Stimulated activated naive B cell treated with anti-CD40 and anti-IgM and Interleukin-4, amounts not matched to agents 10 μg/mL and 1 μg/mL and 100 μg/mL, for 72 hours (primary cell): ENCODE results near the gene TMEM183A.
"Not testable (repeated sequence)": the region's sequence is repeated elsewhere in the genome, so short reads cannot be mapped to it uniquely, and the experiment has no call there.

ENCODE experiments used
- ATAC-seq, 2 donors: fragments of 150-1000 bp; cut with Tn5 transposase; replicated peaks; 2 replicates each; pipeline ENCODE4 v1.10.0; 2021; ENCODE audit warnings: moderate library complexity in 1 of 2
- DNase-seq: peaks from one replicate; pipeline ENCODE4 v3.0.0; 2021
- H3K27ac Mint-ChIP-seq: one replicate; pipeline ENCODE4 v1.8.0; 2022; ENCODE audit warnings: mild to moderate bottlenecking, mixed read lengths
- H3K27me3 Mint-ChIP-seq, 2 donors: one replicate each; pipeline ENCODE4 v1.8.0; 2022; ENCODE audit warnings: mixed read lengths in 2 of 2
- H3K36me3 Mint-ChIP-seq, 2 donors: one replicate each; pipeline ENCODE4 v1.8.0; 2022; ENCODE audit warnings: mixed read lengths in 2 of 2, mild to moderate bottlenecking in 1 of 2
- H3K4me1 Mint-ChIP-seq, 2 donors: one replicate each; pipeline ENCODE4 v1.8.0; 2022; ENCODE audit warnings: mixed read lengths in 2 of 2, mild to moderate bottlenecking in 1 of 2
- H3K4me3 Mint-ChIP-seq, 2 donors: one replicate each; pipeline ENCODE4 v1.8.0; 2022; ENCODE audit warnings: mild to moderate bottlenecking in 2 of 2, mixed read lengths in 2 of 2, moderate library complexity in 1 of 2
- H3K9me3 Mint-ChIP-seq, 2 donors: one replicate each; pipeline ENCODE4 v1.8.0; 2022; ENCODE audit warnings: mixed read lengths in 2 of 2, mild to moderate bottlenecking in 1 of 2

Gene TMEM183A

DNA sequence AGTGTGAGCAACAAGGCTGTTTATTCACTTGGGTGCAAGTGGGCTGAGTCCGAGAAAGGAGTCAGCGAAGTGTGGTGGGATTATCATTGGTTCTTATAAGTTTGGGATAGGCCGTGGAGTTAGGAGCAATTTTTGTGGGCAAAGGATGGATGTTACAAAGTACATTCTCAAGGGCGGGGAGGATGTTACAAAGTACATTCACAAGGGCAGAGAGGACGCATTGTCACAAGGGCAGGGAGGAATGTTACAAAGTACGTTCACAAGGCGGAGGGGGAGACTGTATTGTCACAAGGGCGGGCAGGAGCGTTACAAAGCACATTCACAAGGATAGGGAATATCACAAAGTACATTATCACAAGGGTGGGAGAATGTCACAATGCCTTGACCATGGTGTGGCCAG is 5.2 kb upstream of the TMEM183A start:
- Mint-ChIP-seq H3K4me3 (no peak overlapping the region), H3K4me1 (peaks cover 15 to 32% of the 10 kb centered on the region in 2 donors), H3K27ac (no peak overlapping the region), H3K9me3 (peaks cover 0 to 5% of the 10 kb centered on the region in 2 donors), H3K27me3 (no peaks in the 10 kb centered on the region), H3K36me3 (peaks cover 0 to 7% of the 10 kb centered on the region in 2 donors)
- ATAC-seq = no peak
- DNase-seq = no peak

- no peak for DNase-seq
- no peak for ATAC-seq
- H3K9me3 Mint-ChIP-seq = peaks cover 0 to 5% of the 10 kb centered on the region in 2 donors
- H3K4me1 Mint-ChIP-seq = peaks cover 15 to 36% of the 10 kb centered on the region in 2 donors
- no peaks in the 10 kb centered on the region for H3K27me3 Mint-ChIP-seq
- H3K27ac Mint-ChIP-seq = no peak overlapping the region
- no peak overlapping the region for H3K4me3 Mint-ChIP-seq
- peaks cover 0 to 10% of the 10 kb centered on the region in 2 donors for H3K36me3 Mint-ChIP-seq
These were observed 4.2 kb upstream of the TMEM183A start for GRCh38 chr1:203002951-203003350.

- Mint-ChIP-seq H3K4me1 (peaks cover 15 to 32% of the 10 kb centered on the region in 2 donors), H3K27ac (peak overlapping the region; percentile 97), H3K36me3 (peaks cover 10 to 18% of the 10 kb centered on the region in 2 donors), H3K4me3 (peak overlapping the region; percentile 83 to 88)
- H3K9me3 Mint-ChIP-seq, DNase-seq, H3K27me3 Mint-ChIP-seq, ATAC-seq: not testable (repeated sequence)
These were observed 1.6 kb upstream of the TMEM183A start for GRCh38 chr1:203005395-203006142.

DNA sequence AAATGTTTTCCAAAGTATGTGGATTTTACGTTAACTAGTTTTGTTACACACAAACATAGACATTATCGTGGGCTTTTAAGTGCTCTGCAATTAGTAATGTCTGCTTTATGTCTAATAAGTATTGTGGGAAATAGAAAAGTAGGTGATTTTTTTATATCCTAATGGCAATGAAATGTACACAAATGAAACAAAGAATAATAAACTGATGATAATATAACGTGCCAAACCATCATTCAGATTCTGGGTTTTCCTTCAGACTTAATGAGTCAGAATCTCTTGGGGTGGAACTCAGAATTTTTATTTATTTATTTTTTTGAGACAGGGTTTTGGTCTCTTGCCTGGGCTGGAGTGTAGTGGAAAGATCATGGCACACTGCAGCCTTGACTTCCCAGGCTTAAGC is 2.0 kb downstream of the TMEM183A start:
- ATAC-seq (no peak), DNase-seq (no peak)
- H3K9me3 Mint-ChIP-seq = peaks cover 5 to 9% of the 10 kb centered on the region in 2 donors
- no peak overlapping the region for H3K27ac Mint-ChIP-seq
- no peaks in the 10 kb centered on the region for H3K27me3 Mint-ChIP-seq
- H3K36me3 Mint-ChIP-seq = peaks cover 30 to 44% of the 10 kb centered on the region in 2 donors
- H3K4me1 Mint-ChIP-seq = peaks cover 25 to 48% of the 10 kb centered on the region in 2 donors
- no peak overlapping the region for H3K4me3 Mint-ChIP-seq

GRCh38 chr1:203011582-203011981 is 4.4 kb downstream of the TMEM183A start:
- DNase-seq = no peak
- H3K4me3 Mint-ChIP-seq = no peak overlapping the region
- H3K36me3 Mint-ChIP-seq = peaks cover 38 to 51% of the 10 kb centered on the region in 2 donors
- H3K4me1 Mint-ChIP-seq = peaks cover 19 to 34% of the 10 kb centered on the region in 2 donors
- H3K27me3 Mint-ChIP-seq = no peaks in the 10 kb centered on the region
- no peak overlapping the region for H3K27ac Mint-ChIP-seq
- no peak for ATAC-seq
- H3K9me3 Mint-ChIP-seq = peaks cover 3 to 5% of the 10 kb centered on the region in 2 donors

DNA sequence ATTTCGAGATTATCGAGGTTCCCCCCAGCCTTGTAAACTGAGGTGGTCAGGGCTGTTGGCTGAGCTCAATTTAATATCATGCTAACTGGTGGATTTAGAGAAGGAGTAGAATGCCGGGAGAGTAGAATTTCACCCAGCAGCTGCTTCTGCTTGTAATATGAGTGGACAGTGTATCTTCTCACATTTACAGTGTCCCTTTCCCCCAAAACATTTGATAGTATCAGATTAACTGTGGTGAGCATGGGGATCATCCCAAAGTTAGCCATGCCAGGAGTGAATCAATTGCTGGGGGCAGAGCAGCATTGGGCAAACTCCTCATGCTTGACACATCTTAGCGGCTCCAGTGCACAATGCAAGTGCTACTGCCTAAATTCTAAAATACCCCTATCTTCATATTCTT is 9.9 kb downstream of the TMEM183A start:
- DNase-seq (no peak), ATAC-seq (no peak)
- H3K4me3 Mint-ChIP-seq = no peak overlapping the region
- H3K27me3 Mint-ChIP-seq = no peaks in the 10 kb centered on the region
- no peak overlapping the region for H3K27ac Mint-ChIP-seq
- peaks cover 36 to 72% of the 10 kb centered on the region in 2 donors for H3K36me3 Mint-ChIP-seq
- H3K9me3 Mint-ChIP-seq = peaks cover 3 to 5% of the 10 kb centered on the region in 2 donors
- H3K4me1 Mint-ChIP-seq = peaks cover 6 to 12% of the 10 kb centered on the region in 2 donors

DNA sequence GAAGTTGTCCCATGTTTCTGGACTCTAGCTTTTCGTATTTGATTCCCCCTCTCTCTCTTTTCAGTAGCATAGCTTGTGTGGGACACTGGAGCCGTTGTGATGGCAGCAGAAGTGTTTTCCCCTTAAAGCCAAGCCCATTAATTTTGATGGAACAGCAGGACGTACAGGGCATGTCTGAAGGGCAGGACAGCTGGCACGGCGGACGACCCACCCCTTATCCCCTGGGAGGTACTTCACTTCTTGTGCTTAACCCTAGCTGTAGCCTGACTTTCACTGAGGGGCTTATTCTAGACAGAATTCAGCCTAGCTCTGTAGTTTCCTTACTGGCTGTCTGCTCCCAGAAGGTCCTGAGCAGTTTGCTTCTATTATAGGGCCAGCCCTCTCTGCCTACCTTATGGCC is 10.5 kb downstream of the TMEM183A start:
- ATAC-seq (no peak), DNase-seq (no peak)
- H3K4me3 Mint-ChIP-seq = no peak overlapping the region
- no peaks in the 10 kb centered on the region for H3K27me3 Mint-ChIP-seq
- H3K9me3 Mint-ChIP-seq = peaks cover 3 to 5% of the 10 kb centered on the region in 2 donors
- peaks cover 6 to 8% of the 10 kb centered on the region in 2 donors for H3K4me1 Mint-ChIP-seq
- H3K36me3 Mint-ChIP-seq = peaks cover 35 to 67% of the 10 kb centered on the region in 2 donors
- no peak overlapping the region for H3K27ac Mint-ChIP-seq

- not testable (repeated sequence) for H3K4me3 Mint-ChIP-seq, ATAC-seq, H3K27ac Mint-ChIP-seq, H3K27me3 Mint-ChIP-seq, H3K4me1 Mint-ChIP-seq, H3K9me3 Mint-ChIP-seq, DNase-seq
- H3K36me3 Mint-ChIP-seq = peaks cover 25 to 51% of the 10 kb centered on the region in 2 donors
These were observed 15.7 kb downstream of the TMEM183A start for GRCh38 chr1:203022855-203023254.

- H3K27ac Mint-ChIP-seq = peak overlapping the region; percentile 78
- no peak for DNase-seq
These were observed 18.5 kb downstream of the TMEM183A start for GRCh38 chr1:203025686-203026030.

GRCh38 chr1:203026031-203026665 is 19.0 kb downstream of the TMEM183A start, which contains the start of gene PPFIA4:
TSS of gene PPFIA4 (plus strand) at chr1:203026491. CDS start at chr1:203039009, 12,518 bp downstream.
- peak; percentile 92 to 95 for ATAC-seq
- Mint-ChIP-seq H3K27ac (peak within 1 kb of the TSS; percentile 78), H3K27me3 (peaks cover 4 to 10% of the 10 kb centered on the region in 2 donors), H3K36me3 (peaks cover 17 to 25% of the 10 kb centered on the region in 2 donors), H3K4me3 (peak within 1 kb of the TSS; percentile 70 to 72), H3K9me3 (peaks cover 3 to 8% of the 10 kb centered on the region in 2 donors), H3K4me1 (peaks cover 4 to 5% of the 10 kb centered on the region in 2 donors)
- peak; percentile 84 for DNase-seq

More at GRCh38 chr1:203025686-203026030, 18.5 kb downstream of the TMEM183A start:
- H3K27me3 Mint-ChIP-seq = peaks cover 4 to 10% of the 10 kb centered on the region in 2 donors
- H3K4me3 Mint-ChIP-seq = peak overlapping the region; percentile 70 to 72
- no peak for ATAC-seq
- peaks cover 19 to 30% of the 10 kb centered on the region in 2 donors for H3K36me3 Mint-ChIP-seq
- peaks cover 3 to 8% of the 10 kb centered on the region in 2 donors for H3K9me3 Mint-ChIP-seq
- H3K4me1 Mint-ChIP-seq = peaks cover 4 to 5% of the 10 kb centered on the region in 2 donors

GRCh38 chr1:203026666-203027663 is 19.8 kb downstream of the TMEM183A start:
- Mint-ChIP-seq H3K27me3 (peaks cover 4 to 10% of the 10 kb centered on the region in 2 donors), H3K9me3 (peaks cover 3 to 8% of the 10 kb centered on the region in 2 donors), H3K4me3 (peak overlapping the region; percentile 70 to 72), H3K36me3 (peaks cover 16 to 20% of the 10 kb centered on the region in 2 donors), H3K27ac (no peak overlapping the region), H3K4me1 (peaks cover 4 to 5% of the 10 kb centered on the region in 2 donors)
- no peak for DNase-seq
- ATAC-seq = peak; percentile 36 to 37

- Mint-ChIP-seq H3K4me1 (peaks cover 4 to 5% of the 10 kb centered on the region in 2 donors), H3K36me3 (peaks cover 12 to 17% of the 10 kb centered on the region in 2 donors), H3K27ac (no peak overlapping the region), H3K9me3 (peaks cover 3 to 8% of the 10 kb centered on the region in 2 donors), H3K27me3 (peaks cover 4 to 10% of the 10 kb centered on the region in 2 donors), H3K4me3 (no peak overlapping the region)
- DNase-seq = no peak
- ATAC-seq = no peak
These were observed 21.1 kb downstream of the TMEM183A start for GRCh38 chr1:203028067-203028783.
